Mucosa of descending colon (tissue), 3 donors: ENCODE measurements around the gene ANKRD13B. TPM values are rescaled to one million over a fixed set of nuclear protein-coding genes. Genes with fewer than 3 reads are reported as not detected.

Experiments
- ATAC-seq: fragments of 200-7000 bp; cut with Tn5 transposase; one replicate; pipeline ENCODE4 v1.9.1; 2020; ENCODE audit warnings: mild to moderate bottlenecking, moderate library complexity
- DNase-seq, 3 donors: peaks; one replicate each; pipeline ENCODE4 v3.0.0-alpha.2; 2020
- H3K36me3 ChIP-seq: fragments of 200-600 bp; one replicate; pipeline ENCODE4 v1.8.0; 2021; ENCODE audit warnings: low read depth, mild to moderate bottlenecking
- H3K4me1 ChIP-seq: fragments of 200-600 bp; one replicate; pipeline ENCODE4 v1.8.0; 2021; ENCODE audit warnings: low read depth, mild to moderate bottlenecking
- H3K4me3 ChIP-seq: fragments of 200-600 bp; one replicate; pipeline ENCODE4 v1.8.0; 2021; ENCODE audit warnings: mild to moderate bottlenecking
- H3K9me3 ChIP-seq: fragments of 200-600 bp; one replicate; pipeline ENCODE4 v1.8.0; 2021; ENCODE audit warnings: mild to moderate bottlenecking
- intact Hi-C, 2 donors: fragments of 100-400 bp; cut with DNase I in 1 of 2; cut with micrococcal nuclease in 1 of 2; formaldehyde crosslinking; loops; one replicate each; pipeline versions ENCODE4 v1.11.0 to v1.11.1; 2022; cut with DNase I, micrococcal nuclease
- total RNA-seq, 3 donors: library from RNA; stranded (reverse); fragmentation: NEBNext Ultra II Directional in 2 of 3; extraction: Animal tissue kit (Norgen Biotek cat#: 25700) in 2 of 3; gene quantifications; one replicate each; pipeline versions ENCODE4 v1.2.1 to v1.2.4, GENCODE V29; 2021 to 2023
- TF ChIP-seq, protein P1 (sequence below): fragments of 200-600 bp; IDR thresholded peaks from one replicate; pipeline ENCODE4 v1.8.0; 2022; ENCODE audit warnings: antibody characterized with exemption, mild to moderate bottlenecking
- donor health status: DM: no; HTN: no; CAD: no; lungs with moderate emphysema.
- donor health status: DM: no; HTN: no; CAD: no.
- donor health status: DM: no; HTN: yes; CAD: no.

The ANKRD13B gene
- total RNA-seq, 3 donors from 2014 or later, result 2.2 to 11.2 (median 3.3) TPM

DNA sequence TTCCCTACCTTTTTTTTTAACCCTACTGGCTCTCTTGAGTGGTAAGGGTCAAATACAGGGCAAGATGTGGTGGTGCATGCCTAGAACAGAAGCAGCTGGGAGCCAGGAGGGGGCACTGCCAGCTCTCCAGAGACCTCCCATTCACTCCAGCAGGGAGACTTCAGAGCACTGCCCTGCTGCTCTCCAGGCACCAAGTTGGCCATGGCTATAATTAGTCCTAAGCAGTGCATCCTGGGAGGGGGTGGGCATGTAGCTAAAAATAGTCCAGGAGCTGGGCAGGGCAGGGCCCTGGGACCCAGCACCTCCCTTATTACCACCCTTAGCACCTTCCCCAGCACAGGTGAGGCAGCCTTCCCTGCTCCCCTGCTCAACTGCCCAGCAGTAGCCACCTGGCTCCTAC lies 26.3 kb downstream of the ANKRD13B start:
- no peaks in the 10 kb centered on the region for H3K36me3 ChIP-seq
- intact Hi-C loops, result no loop called here
- TF ChIP-seq, protein P1, sequence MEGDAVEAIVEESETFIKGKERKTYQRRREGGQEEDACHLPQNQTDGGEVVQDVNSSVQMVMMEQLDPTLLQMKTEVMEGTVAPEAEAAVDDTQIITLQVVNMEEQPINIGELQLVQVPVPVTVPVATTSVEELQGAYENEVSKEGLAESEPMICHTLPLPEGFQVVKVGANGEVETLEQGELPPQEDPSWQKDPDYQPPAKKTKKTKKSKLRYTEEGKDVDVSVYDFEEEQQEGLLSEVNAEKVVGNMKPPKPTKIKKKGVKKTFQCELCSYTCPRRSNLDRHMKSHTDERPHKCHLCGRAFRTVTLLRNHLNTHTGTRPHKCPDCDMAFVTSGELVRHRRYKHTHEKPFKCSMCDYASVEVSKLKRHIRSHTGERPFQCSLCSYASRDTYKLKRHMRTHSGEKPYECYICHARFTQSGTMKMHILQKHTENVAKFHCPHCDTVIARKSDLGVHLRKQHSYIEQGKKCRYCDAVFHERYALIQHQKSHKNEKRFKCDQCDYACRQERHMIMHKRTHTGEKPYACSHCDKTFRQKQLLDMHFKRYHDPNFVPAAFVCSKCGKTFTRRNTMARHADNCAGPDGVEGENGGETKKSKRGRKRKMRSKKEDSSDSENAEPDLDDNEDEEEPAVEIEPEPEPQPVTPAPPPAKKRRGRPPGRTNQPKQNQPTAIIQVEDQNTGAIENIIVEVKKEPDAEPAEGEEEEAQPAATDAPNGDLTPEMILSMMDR, result no peak
- H3K4me1 ChIP-seq, result peaks cover 46% of the 10 kb centered on the region
- ATAC-seq (no peak), DNase-seq (no peak)
- no peaks in the 10 kb centered on the region for H3K9me3 ChIP-seq
- H3K4me3 ChIP-seq, result no peak overlapping the region

DNA sequence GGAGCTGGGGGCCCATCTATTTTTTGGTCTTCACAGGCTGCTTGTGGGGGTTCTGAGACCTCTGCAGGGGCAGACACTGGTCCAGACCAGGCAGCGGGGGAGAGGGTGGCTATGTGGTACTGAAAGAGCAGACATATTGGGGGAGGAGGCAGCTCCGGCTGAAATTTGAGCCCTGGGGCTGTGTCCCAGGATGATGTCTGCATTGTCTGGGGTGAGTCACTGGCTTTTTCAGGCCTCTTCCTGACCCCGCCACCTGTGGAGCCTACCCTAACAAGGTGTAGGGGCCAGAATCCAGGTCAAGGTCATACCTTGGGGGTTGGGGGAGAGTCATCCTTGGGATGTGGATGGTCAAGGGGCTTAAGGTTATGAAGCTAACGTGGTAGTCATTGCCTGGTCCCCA lies 27.3 kb downstream of the ANKRD13B start:
- Histone ChIP-seq H3K4me3 (no peak overlapping the region), H3K4me1 (peaks cover 36% of the 10 kb centered on the region), H3K36me3 (no peaks in the 10 kb centered on the region), H3K9me3 (no peaks in the 10 kb centered on the region)
- intact Hi-C loops, result no loop called here
- TF ChIP-seq, protein P1, result no peak
- no peak for ATAC-seq
- no peak for DNase-seq

DNA sequence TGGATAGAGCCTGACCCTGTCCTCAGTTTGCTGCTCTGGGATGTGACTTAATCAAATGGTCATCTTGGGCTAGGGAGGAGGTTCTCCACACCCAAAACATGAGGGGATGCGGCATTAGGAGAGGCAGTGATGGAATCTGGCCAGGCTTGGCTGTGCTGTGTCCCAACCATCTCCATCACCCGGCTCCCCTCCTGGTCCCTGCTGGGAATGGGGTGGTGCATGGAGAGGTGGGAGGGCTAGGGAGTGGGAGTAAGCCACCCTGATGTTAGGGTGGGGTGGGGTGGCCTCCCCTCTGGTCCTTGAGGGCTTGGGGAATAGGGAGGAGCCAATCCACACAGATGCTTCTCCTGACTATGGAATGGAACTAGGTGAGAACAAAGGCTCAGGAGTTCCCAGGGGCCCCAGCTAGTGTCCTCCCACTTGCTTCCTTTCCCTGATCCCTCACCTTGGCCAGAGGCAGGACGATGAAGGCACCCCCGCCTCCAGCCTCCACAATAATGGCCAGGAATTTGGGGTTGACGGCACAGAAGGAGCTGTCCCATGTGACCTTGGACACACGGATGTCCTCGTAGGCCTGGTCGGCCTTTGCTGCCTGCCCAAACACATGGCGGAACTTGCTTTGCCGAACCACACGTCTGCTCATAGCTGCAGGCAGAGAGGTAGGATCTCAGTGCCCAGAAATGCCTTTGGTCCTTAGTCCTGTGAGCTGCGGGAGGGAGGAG lies 28.0 kb downstream of the ANKRD13B start:
- intact Hi-C loops, result no loop called here
- ATAC-seq (no peak), DNase-seq (no peak)
- Histone ChIP-seq H3K9me3 (no peaks in the 10 kb centered on the region), H3K36me3 (no peaks in the 10 kb centered on the region), H3K4me3 (no peak overlapping the region), H3K4me1 (peaks cover 30% of the 10 kb centered on the region)
- TF ChIP-seq, protein P1, result no peak

DNA sequence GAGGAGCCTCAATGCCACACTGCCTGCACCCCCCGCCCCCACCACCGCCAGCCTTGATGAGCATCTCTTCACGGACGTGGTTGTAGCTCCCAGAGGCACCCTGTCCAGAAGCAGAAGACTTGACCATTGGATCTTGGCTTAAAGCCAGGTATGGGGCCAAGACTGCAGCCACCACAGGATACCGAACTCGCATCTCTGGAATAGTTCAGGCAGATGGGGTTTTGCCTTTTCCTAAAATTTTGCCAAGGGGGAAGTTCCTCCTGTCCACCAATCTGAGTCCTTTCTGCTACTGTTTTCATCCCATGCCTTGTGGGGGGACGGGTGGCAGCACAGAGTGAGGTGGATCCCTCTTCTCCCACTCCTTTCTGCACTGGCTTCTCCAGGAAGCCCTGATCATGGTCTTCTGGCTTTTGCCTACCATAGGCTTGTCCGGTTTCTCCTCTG lies 28.8 kb downstream of the ANKRD13B start:
- TF ChIP-seq, protein P1, result no peak
- Histone ChIP-seq H3K9me3 (no peaks in the 10 kb centered on the region), H3K4me1 (peaks cover 22% of the 10 kb centered on the region), H3K36me3 (no peaks in the 10 kb centered on the region), H3K4me3 (no peak overlapping the region)
- no peak for DNase-seq
- no peak for ATAC-seq
- intact Hi-C loops, result no loop called here

DNA sequence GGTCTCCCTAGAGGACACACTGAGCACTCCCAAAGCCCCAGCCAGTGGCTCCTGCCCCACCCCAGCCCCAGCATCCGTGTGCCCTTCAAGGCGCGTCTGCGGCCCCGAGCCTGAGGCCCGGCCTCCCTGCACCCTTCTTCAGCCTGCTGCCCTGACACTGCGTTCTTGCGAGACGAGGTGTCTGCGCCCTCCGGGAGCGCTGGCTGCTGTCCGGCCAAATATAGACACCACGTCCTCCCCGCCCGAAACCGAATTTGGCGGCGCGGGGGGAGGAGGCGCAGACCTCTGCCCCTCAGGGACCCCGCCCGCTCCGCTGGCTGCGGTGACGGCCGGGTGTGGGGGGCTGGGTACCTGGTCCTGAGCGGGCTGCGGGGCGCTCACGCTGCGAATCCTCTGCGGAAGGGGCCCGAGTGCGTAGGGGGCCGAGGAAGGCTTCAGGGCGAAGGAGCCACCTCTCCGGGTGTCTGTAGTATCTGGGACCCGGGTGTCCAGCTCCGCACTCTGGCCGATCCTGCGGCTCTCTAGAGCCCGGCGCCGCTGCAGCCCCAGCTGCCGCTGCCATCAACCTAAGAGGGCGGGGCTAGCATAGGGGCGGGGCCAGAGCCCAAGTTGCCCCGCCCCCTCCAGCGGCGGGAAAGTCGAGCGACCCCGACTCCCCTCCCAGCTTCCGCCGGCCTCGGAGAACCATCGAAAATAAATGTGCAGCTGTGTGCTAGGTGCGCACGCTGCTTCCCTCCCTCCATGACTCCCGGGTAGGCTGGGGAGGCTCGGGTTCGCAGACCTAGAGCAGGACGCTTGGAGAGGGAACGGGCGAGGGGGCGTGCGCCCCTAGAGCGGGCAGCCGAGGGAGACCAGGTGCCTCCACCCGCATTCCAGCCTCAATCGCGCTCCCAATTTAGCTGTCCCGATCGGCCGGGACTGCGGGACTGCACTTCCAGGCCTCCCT lies 29.7 kb downstream of the ANKRD13B start, which contains the start of gene CORO6:
TSS of gene CORO6 (minus strand) at position 576 of the 946 bp plus-strand sequence. CDS start 1,491 bp downstream, outside the sequence.
- TF ChIP-seq, protein P1, result no peak
- intact Hi-C loops, result no loop called here
- Histone ChIP-seq H3K36me3 (no peaks in the 10 kb centered on the region), H3K4me1 (peaks cover 13% of the 10 kb centered on the region), H3K4me3 (no peak within 1 kb of the TSS), H3K9me3 (no peaks in the 10 kb centered on the region)
- DNase-seq, result peak; percentile 60 to 69 (median 67)
- peak; percentile 62 for ATAC-seq
